Measurements from ENCODE around the gene SLC6A18.

- TF ChIP-seq CTCF (IDR thresholded peaks at IDR 0.05) = no peak
- no peak for TF ChIP-seq ZFX (IDR thresholded peaks at IDR 0.05; ENCODE audit: borderline replicate concordance)
Observed at GRCh38 chr5:1178529-1179382, 46.4 kb upstream of the SLC6A18 start.

Data from 22Rv1 (cell line).